Neural cell (in vitro differentiated cells): Measurements from ENCODE around the gene ALS2.

Source experiments
- CTCF ChIP-seq: fragments of 450-650 bp; IDR thresholded peaks from 2 replicates; pipeline ENCODE4 v1.5.1; 2014; ENCODE audit warnings: antibody characterized with exemption, mild to moderate bottlenecking, moderate library complexity; ENCODE audit not compliant: poor library complexity, severe bottlenecking
- EP300 ChIP-seq: fragments of 450-650 bp; conservative IDR thresholded peaks from 2 replicates; pipeline ENCODE4 v1.6.1; 2014; ENCODE audit warnings: antibody characterized with exemption, mild to moderate bottlenecking, moderate library complexity; ENCODE audit not compliant: poor library complexity, severe bottlenecking
- EZH2 ChIP-seq: fragments of 200-600, 300-800 bp; shearing (Covaris generic), sonication (generic); IDR thresholded peaks from 2 replicates; pipeline ENCODE4 v1.6.1; 2014; ENCODE audit warnings: antibody characterized with exemption, low read length, borderline replicate concordance, mild to moderate bottlenecking; ENCODE audit not compliant: insufficient read depth, poor library complexity, severe bottlenecking
- MXI1 ChIP-seq: fragments of 450-650 bp; conservative IDR thresholded peaks from 2 replicates; pipeline ENCODE4 v1.6.1; 2014; ENCODE audit warnings: antibody characterized with exemption, mild to moderate bottlenecking; ENCODE audit not compliant: poor library complexity, severe bottlenecking
- POLR2AphosphoS5 ChIP-seq: IDR thresholded peaks from 2 replicates; pipeline ENCODE4 v1.6.1; 2012
- RAD21 ChIP-seq: fragments of 450-650 bp; conservative IDR thresholded peaks from 2 replicates; pipeline ENCODE4 v1.6.1; 2014; ENCODE audit warnings: antibody characterized with exemption, mild to moderate bottlenecking, moderate library complexity
- REST ChIP-seq: IDR thresholded peaks from 2 replicates; pipeline ENCODE4 v1.6.1; 2012; ENCODE audit warnings: borderline replicate concordance
- SMC3 ChIP-seq: fragments of 450-650 bp; conservative IDR thresholded peaks from 2 replicates; pipeline ENCODE4 v1.6.1; 2014; ENCODE audit warnings: antibody characterized with exemption, mild to moderate bottlenecking, moderate library complexity; ENCODE audit not compliant: poor library complexity
- TAF1 ChIP-seq: IDR thresholded peaks from 2 replicates; pipeline ENCODE4 v1.6.1; 2012; ENCODE audit warnings: low read depth

DNA sequence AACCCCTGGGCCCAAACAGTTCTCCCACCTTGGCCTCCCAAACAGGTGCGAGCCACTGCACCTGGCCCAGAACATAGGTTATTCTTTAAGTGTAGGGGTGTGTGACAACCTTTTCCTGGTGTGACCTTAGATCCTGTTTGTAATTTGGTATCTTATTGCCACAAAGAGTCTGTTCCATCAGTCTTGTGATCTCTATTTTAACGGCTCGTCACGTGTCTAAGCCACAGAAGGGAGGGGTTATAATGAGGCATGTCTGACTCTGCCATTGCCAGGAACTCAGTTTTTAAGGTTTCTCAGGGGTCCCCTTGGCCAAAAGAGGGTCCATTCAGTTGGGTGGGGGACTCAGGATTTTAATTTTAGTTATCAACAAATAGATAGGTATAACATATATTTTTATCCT lies 4.4 kb upstream of the ALS2 start:
- no peak for TF ChIP-seq EZH2
- no peak for TF ChIP-seq RAD21
- TF ChIP-seq CTCF = no peak
- TF ChIP-seq TAF1 = no peak
- TF ChIP-seq POLR2AphosphoS5 = no peak
- TF ChIP-seq EP300 = no peak
- no peak for TF ChIP-seq REST
- TF ChIP-seq MXI1 = no peak
- no peak for TF ChIP-seq SMC3
